ENCODE measurements around the gene DOK4. TPM values are rescaled to one million over a fixed set of nuclear protein-coding genes. Genes with fewer than 3 reads are reported as not detected.

DOK4 gene
- total and polyA plus RNA-seq, 3 donors from 2014 or later = 15.5 to 32.9 (median 25.3) TPM

GRCh38 chr16:57509231-57509923 lies 23.1 kb upstream of the DOK4 start:
- Histone ChIP-seq H3K27ac (no peak overlapping the region), H3K4me3 (no peak overlapping the region), H3K27me3 (no peaks in the 10 kb centered on the region), H3K36me3 (ENCODE audit: low read depth, missing control alignments) (no peaks in the 10 kb centered on the region), H3K4me1 (peaks cover 5% of the 10 kb centered on the region), H3K9me3 (no peaks in the 10 kb centered on the region)
- DNase-seq = no peak
- TF ChIP-seq POLR2A (IDR thresholded peaks at IDR 0.05) (no peak), CTCF (IDR thresholded peaks at IDR 0.05) (no peak)
- 64 to 66% methylated on average over 12 of the region's 12 CpGs for WGBS, 2 donors
- intact Hi-C loops (cut with DNase I; ENCODE audit: low total_unique reads) = no loop called here

GRCh38 chr16:57508035-57508425 lies 21.7 kb upstream of the DOK4 start:
- no peak for TF ChIP-seq CTCF (IDR thresholded peaks at IDR 0.05)
- TF ChIP-seq POLR2A (IDR thresholded peaks at IDR 0.05) = no peak
- Histone ChIP-seq H3K27ac (no peak overlapping the region), H3K4me3 (no peak overlapping the region), H3K27me3 (no peaks in the 10 kb centered on the region), H3K36me3 (ENCODE audit: low read depth, missing control alignments) (no peaks in the 10 kb centered on the region), H3K4me1 (peaks cover 11% of the 10 kb centered on the region), H3K9me3 (no peaks in the 10 kb centered on the region)
- WGBS, 2 donors = 100% methylated on average over 3 of the region's 3 CpGs; no CpG with 5 or more reads in 1 of the 2 donors
- no peak for DNase-seq
- intact Hi-C loops (cut with DNase I; ENCODE audit: low total_unique reads) = no loop called here

- WGBS, 2 donors = 81 to 85% methylated on average over 9 to 13 of the region's 13 CpGs
- Histone ChIP-seq H3K27me3 (no peaks in the 10 kb centered on the region), H3K4me3 (no peak overlapping the region), H3K27ac (no peak overlapping the region), H3K9me3 (no peaks in the 10 kb centered on the region), H3K36me3 (ENCODE audit: low read depth, missing control alignments) (no peaks in the 10 kb centered on the region), H3K4me1 (peaks cover 13% of the 10 kb centered on the region)
- TF ChIP-seq CTCF (IDR thresholded peaks at IDR 0.05) = no peak
- no peak for TF ChIP-seq POLR2A (IDR thresholded peaks at IDR 0.05)
- intact Hi-C loops (cut with DNase I; ENCODE audit: low total_unique reads) = no loop called here
- DNase-seq = no peak
Measured at GRCh38 chr16:57507136-57508034, 21.1 kb upstream of the DOK4 start.

- Histone ChIP-seq H3K27me3 (no peaks in the 10 kb centered on the region), H3K36me3 (ENCODE audit: low read depth, missing control alignments) (no peaks in the 10 kb centered on the region), H3K27ac (no peak overlapping the region), H3K9me3 (no peaks in the 10 kb centered on the region), H3K4me3 (no peak overlapping the region), H3K4me1 (peaks cover 18% of the 10 kb centered on the region)
- TF ChIP-seq CTCF (IDR thresholded peaks at IDR 0.05) (no peak), POLR2A (IDR thresholded peaks at IDR 0.05) (no peak)
- intact Hi-C loops (cut with DNase I; ENCODE audit: low total_unique reads) = no loop called here
- 73 to 78% methylated on average over 6 of the region's 6 CpGs for WGBS, 2 donors
- DNase-seq = no peak
Measured at GRCh38 chr16:57505169-57505568, 18.9 kb upstream of the DOK4 start.

Measured in testis (tissue), 3 donors.